CD4-positive, alpha-beta T cell treated with Interleukin-2 at 100 ng/mL for 4 hours (primary cell): ENCODE measurements around the gene GOPC.
A peak's percentile ranks its signal among the peaks of the same experiment; 100 is the strongest.

Source experiments
- DNase-seq: peaks from one replicate; pipeline ENCODE4 v3.0.0-alpha.2; 2020; ENCODE audit warnings: low spot score

GOPC gene

DNA sequence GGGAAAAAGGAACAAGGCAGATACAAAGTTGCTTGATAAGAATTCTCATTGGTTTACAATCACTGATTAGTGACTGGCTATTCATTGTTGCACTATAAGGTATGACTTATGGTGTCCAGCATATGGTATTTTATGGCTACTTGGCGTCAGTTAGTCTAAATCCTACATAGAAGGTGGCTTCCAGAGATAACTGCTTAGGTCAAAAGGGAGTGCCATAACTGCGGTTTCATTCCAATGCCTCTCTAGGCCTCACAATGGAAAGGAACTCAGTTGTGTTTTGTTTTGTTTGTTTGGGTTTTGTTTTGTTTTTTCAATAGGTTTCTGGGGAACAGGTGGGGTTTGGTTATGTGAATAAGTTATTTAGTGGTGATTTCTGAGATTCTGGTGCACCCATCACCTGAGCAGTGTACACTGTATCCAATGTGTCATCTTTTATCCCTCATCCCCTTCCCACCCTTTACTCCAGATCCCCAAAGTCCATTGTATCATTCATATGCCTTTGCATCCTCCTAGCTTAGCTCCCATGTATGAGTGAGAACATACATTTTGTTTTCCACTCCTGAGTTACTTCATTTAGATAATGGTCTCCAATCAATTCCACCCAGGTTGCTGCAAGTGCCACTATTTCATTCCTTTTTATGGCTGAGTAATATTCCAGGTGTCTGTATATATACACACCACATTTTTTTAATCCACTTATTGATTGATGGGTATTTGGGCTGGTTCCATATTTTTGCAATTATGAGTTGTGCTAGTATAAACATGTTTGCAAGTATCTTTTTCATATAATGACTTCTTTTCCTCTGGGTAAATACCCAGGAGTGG lies 7.0 kb downstream of the GOPC start:
- no peak for DNase-seq

DNA sequence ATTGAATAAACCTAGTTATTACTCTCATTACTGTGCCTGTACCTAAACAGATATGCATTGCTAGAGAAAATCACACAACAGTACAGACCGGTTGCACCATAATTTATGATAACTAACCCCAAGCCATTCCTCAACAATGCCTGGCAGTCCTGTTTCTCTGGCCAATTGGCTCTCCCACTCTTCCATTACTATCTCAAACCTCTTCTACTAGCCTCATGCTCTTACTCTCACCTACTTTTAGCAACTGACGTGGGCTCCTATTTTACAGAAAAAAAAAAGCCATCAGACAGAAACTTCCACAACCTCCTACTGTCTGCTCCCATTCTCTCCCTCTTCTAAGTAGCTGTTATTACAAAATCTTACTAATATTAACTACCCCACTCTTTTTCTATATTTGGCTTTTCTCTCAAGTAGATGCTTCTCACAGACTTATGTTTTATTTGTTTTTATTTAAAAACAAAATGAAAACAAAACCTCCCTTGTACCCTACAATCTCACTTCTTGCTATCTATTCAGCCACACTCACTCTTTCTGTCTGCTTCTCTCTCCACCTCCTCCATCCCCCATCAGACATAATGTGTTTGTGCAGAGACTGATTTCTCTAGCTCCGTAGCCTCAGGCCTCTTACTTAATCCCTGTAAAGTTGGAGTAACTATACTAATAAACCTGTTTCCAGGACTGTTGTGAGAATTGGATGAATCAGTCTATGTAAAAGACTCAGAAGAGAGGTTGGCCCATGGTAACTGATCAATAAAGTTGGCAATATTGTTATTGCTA lies 9.1 kb downstream of the GOPC start:
- DNase-seq, result no peak

DNA sequence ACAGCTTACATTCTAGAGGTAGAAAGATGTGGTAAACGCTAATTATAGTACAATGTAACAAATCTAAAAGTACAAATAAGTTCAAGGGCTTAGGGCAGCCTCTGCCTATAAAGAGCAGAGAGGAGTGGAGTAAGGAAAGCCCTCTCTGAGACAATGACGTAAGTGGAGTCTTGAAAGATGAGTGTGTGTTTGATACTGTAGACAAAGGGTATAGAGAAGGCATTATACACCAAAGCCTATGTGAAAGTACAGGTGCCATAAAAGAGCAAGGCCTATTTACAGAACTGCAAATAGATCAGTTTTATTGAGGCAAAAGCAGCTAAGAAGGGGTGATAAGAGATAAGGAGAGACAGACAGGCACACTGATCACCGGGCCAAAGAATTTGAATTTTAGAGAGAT lies 10.9 kb downstream of the GOPC start:
- DNase-seq, result no peak

DNA sequence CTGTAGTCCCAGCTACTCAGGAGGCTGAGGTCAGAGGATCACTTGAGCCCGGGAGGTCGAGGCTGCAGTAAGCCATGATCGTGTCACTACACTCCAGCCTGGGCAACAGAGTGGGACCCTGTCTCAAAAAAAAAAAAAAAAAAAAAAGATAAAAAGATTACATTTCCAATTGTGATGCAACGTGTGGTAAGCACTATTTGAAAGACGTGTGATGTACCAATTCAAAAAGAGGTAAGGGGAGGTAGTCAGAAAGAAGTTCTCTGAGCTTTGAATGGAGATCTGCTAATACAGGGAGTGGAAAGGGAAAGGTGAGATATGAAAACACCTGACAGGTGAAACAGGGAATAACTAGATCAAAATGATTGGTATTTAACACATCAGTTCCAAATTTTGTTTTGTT lies 11.9 kb downstream of the GOPC start:
- no peak for DNase-seq

DNA sequence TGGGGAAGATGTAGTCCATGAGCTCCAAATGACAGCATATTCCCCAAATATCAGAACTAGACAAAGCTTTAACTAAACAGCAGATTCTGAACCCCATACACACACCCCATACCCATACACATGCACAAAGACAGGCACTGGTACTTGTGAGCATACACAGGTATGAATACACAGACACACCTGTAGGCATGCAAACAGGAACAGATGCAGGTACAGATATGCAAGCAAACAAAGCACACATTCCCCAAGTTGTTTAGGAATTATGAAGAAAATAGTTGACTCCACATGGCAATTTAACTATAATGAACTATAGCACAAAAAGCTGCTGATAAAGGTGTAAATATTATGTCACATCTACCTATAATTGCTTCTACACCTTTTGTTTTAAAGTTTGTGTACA lies 16.7 kb downstream of the GOPC start:
- no peak for DNase-seq

DNA sequence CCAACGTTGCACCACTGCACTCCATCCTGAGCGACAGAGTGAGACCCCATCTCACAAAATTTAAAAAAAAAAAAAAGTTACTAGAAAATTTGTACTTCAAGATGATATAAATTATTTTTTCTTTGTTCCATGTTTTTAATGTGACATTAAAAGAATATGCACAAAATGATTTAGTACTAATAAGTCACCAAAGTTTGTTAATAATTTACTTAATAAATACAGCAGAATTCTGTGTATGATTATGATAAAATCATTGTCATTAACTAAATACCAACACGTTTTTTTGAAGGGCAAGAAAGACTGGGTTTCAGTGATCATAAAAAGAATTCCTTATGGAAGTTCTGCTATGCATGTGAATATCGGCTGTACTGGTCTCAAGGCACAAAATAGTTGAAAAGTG lies 28.1 kb downstream of the GOPC start:
- DNase-seq, result no peak

DNA sequence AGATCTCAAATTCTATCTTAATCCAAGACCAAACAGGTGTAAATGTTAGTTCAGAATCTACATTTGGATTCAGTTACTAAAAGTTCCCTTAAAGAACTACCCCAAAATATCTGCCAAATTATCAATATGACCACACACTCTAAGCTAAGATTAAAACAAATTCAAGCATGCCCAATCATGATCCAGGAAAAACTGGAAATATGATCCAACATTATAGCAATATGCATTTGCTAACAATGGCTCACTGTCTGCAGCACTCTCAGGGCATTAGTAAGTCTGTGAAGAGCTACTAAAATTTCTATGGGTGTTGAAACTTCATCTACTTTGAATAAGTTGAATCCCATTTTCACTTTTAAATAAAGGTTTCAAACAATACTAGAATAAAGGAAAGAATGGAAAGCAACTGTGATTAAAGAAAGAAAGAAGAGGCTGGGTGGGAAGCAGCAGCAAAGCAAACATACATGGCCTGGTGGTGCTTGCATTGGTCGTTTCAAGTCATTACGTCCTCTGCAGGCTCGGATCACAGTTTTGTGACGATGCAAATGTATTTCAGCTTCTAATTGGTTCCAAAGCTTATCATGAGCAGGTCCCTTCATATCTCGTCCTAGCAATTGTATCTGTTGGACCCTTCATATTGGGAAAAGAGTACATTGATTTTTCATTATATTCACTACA lies 29.2 kb downstream of the GOPC start:
- no peak for DNase-seq

DNA sequence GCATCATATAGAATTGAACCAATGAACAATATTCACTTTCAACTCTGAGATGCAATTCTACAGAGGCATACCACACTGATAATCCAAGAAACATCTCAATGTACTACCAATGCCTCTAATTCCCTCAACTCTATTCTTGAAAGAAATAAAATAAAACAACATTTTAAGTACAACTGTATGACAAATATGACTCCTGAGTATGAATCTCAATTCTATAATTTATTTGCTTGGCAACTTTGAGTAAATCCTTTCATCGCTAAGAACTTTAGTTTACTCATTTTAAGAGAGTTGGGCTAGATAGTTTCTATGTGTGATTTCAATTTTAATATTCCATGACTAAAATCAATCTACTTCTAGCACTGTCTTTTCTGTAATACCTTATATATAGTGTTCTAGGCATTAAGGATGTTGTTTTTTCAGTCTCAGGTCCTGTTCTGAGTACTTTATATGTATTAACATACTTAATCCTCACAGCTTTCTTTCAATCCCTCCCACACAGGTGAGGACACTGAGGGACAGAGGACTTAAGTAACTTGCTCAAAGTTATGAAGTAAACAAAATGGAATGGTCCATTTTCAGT lies 33.4 kb downstream of the GOPC start:
- DNase-seq, result no peak

DNA sequence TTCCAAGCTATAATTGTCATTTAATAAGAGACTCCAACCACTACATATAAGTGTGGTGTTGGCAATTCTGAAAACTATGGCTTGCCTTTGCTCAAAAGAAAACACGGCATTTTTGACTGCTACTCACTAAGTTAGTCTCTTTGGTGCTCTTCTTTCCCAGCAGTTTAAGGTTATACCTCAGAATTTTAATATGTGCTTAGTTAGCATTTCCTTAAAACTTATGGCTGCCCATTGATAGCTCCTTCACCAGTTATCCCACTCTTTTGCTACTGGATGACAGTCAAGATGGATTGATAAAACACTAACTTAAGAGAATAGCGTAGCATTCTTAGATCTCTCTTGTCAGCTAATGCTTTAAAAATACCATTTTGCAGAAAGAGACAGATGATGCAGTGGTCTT lies 34.1 kb downstream of the GOPC start:
- DNase-seq, result no peak

DNA sequence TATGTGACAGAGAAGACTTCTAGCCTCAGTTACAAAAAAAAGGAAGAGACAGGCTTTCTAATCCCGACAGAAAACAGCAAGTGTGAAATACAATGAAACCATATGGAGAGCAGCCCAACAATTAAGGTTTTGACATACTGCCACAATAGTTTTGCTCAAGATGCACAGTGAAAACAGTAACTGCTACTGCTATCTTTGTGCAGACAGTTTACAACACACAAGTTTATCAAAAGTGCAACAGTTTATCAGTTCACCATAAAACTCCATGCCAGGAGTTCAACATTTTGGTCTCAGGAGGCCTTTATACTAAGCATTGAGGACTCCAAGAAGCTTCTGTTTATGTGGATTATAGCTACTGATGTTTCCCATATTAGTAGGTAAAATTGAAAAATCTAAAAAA lies 37.6 kb downstream of the GOPC start:
- no peak for DNase-seq

DNA sequence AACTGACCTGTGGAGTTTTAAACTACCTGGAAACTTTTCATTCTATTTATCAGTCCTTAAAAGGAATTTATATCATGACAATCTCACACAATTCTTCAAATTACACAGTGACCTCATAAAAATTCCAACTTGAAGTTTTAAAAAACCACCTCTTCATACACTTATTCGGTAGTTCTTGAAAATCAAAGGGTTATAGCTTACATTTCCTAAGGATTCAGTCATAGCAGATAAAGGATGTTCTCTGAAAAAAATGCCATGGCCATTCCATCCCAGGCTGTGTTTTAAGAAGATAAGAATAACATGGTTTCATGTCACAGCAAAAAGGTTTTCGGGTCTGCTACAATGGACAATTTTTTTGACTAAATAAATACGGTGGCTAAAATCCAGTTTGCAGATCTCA lies 41.2 kb downstream of the GOPC start:
- DNase-seq, result no peak

DNA sequence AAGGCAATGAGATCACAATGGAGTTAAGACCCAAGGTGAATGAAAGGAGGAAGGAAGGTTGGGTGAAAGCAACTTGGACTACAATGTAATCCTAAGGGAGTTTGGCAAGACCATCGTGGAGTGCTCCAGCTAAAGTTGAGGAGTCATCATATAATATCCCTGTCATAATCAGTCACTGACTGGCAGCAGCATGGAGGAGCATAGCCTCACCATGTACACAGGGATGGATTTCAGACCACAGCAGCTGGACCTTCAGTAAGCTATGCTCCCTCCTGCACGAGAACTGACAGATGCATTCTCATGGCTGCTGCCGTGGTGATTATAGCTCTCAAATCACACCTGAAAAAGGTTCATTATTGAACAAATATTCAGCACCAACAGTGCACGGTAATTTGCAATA lies 43.0 kb downstream of the GOPC start:
- no peak for DNase-seq

DNA sequence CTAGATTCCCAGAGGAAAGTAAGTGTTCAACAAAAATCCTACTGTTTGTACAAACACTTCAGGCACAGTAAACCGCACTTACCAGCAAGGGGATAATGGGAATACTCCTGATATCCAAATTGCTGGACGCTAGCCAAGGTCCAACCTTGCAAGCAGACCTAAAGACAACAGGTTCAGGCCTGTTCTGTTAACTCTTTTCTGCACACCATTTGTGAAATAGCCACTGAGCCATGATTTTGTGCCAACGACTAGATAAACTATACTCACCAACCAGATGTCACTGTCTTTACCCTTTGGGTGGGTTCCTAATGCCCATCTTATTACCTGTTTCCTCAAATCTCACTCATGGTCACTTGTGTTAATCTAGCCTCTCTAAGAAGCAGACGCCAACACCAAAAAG lies 43.5 kb downstream of the GOPC start:
- DNase-seq, result no peak

DNA sequence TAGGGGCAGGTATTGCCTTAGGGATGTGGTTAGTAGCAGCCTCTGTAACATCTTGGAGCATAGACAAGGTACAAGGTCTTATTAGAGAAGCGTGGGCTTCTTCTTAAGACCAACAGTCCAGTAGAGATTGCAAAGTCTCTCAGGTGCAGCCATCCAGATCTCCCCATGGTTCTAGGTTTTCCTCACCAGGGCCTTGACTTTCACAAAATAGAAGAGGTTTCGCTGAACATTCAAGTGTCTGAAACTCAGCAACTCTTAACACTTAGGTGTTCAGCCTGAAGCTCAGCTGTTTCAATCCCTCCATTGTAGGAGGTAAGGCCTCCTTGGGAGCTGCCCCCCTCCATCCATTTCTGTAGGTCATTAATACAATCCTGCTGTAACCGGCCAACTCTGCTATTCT lies 44.4 kb downstream of the GOPC start:
- DNase-seq, result no peak

DNA sequence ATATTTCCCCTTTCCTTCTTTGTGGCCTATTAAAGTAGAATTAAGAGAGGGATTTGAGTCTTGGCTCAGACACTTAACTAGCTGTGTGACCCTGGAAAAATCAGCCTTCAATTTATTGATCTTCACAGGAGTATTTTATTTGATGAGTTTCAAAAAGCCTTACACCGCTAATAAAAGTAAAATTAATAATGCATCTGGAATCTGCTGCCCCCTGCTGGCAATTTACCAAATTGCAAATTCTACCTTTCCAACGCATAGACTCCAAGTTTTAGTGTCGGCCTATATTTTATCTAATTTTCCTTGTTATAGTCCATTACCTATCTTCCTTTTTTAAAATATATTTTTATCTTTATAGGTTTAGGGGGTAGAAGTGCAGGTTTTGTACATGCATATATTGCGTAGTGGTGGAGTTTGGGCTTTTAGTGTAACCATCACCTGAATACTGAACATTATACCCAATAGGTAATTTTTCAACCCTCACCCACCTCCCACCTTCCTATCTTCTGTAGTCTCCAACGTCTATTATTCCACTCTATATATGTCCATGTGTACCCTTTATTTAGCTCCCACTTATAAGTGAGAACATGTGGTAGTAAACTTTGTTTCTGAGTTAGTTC lies 46.3 kb downstream of the GOPC start:
- peak; percentile 78 for DNase-seq

DNA sequence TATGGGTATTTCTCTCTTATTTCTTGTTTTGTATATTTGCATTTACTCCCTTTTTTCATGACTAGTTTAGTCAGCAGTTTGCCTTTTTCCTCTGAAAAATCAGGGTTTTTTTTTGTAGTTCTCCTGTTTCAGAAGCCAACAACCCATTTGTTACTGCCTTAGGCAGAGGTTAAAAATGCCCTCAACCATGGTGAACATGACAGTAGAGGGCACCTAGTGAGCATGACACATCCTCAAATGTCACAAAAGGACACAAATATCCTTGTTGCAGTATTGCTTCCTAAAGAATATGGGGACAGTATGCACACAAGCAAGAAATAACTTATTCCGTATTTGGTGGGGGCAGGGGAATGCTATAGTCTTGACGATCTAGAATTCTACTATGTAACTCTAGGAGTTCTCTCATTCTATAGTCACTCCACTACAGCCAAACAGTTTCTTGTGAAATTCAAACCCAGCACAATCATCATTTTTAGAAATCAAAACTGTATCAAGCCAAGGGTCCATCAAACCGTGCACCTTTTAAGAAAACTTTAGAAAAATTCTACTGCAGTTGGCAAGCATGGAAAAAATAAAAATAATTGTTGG lies 47.0 kb downstream of the GOPC start:
- no peak for DNase-seq

DNA sequence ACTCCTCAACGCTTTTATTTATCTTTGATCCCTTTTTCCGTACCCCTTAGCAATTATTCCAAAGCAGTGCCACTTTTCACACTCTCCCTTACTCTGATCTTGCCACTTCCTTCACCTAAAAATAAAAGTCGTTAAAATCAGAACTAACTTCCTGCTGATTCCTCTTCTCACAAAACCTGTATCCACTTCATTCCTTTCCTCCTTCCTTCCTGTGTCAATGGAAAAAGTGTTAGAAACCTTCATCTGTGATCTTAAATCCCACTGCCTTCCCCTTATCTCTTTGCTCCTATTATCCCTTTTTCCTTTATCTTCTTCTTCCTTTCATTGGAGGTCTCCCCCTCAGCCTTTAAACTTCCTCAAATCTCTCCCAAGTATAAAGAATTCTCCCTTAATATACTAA lies 49.2 kb downstream of the GOPC start:
- no peak for DNase-seq

DNA sequence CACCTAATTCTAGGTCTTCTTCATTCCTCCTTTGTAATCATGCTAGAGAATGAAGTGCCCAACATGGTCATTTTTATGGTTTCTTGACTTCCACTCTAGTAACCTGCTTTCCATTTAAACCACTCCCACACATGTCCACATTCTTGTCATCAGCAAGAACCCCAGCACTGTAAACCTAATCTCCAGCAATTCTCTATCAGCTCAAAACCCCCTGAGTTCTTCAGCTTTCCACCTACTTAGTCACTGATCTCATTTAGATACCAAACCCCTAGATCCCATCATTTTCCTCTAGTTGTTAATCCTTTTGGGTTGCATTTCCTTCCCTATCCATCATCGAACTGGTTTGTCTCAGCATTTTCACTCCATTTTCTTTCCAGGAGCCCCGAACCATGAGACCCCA lies 49.7 kb downstream of the GOPC start:
- no peak for DNase-seq

DNA sequence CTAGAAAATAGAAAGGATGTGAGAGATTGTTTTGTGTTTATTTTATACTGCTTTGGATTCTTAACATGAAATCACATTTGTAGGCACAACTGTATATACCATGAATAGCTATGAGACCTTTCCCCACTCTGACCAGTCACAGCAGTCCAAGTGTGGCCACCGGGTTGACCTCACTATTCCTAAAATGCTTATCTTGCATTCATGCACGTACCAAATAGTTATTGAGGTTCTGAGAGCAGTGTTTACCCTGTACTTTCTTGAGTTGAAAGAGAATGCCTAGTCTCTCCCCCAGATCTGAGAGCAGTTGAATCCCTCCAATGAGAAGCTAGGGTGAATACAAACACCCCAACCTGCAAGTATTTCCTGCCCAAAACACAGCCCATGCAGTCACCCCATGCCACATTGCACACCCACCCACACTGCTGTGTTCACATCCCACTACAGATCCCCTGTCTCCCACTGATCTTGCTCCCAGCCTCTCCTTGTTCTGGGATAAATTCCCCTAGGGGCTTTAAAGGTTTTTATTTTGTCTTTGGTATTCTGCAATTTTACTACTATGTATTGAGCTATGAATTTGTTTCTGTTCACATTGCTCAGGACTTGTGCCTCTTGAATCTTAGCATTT lies 51.6 kb downstream of the GOPC start:
- DNase-seq, result no peak

DNA sequence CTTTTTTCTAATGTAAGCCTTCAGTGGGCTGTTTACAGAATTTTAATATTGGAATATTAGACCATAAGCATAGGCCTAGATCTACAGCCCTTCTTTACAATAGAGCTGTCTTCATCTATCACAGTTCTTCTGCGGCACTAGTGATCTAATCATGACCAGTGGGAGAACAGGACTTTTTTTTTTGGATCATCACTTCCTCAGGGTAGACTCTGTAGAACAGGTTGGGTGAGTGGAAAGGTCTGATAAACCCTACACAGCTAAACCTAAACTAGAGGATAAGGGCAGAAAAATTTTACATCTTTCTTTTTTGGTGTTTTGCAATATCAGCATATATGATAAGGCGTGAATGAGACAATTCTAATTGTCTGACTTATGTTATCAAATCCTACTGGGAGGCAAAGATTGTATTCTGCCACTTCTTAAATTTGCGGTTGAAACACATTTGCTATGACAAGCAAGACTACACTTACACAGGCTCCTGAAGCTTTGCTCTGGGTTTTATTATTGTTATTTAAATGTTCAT lies 52.2 kb downstream of the GOPC start:
- DNase-seq, result no peak

DNA sequence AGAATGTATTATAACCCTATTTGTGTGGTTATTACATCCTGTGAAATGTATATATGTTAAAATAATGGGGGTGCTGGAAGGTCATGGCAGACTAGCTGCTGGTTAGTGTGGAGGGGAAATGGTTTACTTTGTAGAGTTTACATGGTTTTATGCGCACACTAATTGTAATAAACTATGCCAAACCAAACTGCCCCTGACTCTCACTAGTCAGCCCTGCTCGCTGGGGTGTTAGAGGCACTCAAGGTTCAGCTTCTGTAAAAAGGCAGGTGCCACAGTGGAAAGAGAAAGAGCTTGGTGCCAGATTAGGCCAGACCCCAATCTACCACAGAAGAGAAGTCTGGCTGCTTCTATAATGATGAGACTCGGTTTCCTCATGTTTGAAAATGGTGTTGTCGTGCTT lies 52.7 kb downstream of the GOPC start:
- peak; percentile 31 for DNase-seq
